NCI-H1105 (cell line): ENCODE measurements around the gene ANKRD17.

Source experiments
- DNase-seq: peaks from one replicate; lab custom pipeline; 2025; lab: John Stamatoyannopoulos, UW

Gene ANKRD17

DNA sequence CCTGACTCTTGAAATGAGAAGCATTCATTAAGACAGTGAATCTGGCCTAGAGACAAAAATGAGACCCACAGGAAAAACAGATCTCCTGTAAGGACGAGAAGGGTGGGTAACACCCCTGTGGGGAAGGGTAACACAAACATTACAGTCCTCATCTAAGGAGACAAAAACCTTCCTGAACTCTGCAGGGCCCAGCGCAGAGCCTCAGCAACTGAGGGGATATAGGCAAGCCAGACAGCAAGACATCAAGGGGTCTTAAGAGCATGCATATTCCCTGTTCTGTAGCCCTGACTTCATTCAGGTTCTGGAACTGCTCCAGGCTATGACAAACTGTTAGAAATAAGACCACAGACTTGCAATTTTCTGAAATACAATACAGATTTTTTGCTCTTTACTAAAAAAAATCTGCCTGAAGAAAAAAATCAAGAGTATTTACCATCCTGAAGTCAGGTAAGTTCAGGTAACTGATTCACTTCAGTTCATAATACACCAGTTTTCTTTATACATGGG is 204.6 kb downstream of the ANKRD17 start:
- no peak for DNase-seq

DNA sequence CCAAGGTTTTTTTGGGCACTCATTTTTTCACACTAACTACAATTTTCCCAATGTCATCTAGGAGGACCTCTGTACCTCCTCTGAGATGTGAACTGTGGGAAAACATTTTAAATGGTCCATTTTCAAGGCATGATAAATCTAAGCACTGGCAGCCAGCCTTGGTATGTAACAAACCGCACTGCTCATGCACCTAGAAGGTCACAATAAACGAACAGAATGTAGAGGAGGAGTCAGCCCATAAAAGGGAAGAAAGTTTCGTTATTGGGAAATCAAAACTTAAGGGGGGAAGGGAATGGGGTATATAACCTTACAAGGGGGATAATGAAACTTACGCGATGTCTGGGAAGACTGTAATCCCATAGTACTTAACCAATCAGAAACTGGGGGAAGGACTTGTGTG is 205.5 kb downstream of the ANKRD17 start:
- no peak for DNase-seq

DNA sequence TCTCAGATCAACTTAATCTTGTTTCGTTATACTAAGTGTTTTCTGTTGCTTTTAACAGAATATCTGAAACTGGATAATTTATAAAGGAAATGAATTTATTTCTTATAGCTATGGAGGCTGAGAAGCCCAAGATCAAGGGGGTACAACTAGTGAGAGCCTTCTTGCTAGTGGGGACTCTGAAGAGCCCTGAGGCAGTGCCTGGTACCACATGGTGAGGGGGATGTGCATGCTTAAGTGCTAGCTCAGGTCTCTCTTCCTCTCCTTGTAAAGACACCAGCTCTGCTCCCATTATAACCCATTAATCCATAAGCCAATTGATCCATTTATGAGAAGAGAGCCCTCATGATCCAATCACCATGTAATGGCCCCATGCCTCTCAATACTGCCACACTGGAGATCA is 207.0 kb downstream of the ANKRD17 start:
- no peak for DNase-seq

DNA sequence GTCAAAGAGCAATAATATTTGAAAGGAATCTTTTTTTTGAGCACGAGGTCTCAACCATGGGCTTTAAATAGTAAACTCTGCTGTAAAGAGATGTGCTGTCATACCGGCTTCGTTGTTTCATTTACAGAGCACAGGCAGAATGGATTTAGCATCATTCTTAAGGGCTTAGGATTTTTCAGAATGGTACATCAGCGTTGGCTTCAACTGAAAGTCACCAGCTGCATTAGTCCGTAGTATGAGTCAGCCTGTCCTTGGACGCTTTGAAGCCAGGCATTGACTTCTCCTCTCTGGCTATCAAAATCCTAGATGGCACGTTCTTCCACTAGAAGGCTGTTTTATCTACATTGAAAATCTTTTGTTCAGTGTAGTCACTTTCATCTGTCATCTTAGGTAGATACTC is 212.7 kb downstream of the ANKRD17 start:
- DNase-seq = no peak

DNA sequence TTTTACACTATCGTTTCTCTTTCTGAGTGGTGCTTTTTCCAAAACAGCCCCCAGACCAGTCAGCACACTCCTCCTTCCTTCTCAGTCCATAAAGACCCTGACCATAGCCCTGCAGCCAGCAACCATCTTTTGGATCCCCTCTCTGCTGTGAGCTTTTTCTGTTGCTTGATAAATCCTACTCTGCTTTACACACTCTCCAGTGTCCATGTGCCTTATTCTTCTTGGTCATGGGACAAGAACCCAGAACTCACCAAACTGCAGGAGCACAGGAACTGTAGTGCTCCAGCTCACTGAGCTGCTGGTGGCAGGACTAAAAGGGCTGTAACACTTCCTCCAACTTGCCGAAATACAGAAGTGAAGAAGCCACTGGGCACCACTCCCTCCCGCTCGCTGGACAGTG is 221.5 kb downstream of the ANKRD17 start:
- no peak for DNase-seq

DNA sequence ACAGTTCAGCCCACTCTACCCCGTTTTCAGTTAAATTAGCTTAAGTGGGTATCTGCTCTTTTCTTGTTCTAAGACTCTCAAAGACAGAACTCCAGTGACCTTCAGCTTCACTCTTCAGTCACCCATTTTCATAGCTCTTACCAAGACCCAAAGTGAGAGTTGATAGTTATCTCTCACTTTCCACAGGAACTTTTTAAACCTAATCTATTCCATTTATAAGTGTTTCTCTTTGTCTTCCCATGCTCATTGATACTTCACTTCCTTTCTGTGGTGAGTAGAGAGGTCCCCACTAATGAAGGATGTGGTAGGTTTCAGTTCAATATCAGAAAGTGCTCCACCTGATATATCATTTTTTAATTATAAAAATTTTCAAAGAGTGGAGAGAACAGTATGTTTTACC is 222.5 kb downstream of the ANKRD17 start:
- DNase-seq = no peak

DNA sequence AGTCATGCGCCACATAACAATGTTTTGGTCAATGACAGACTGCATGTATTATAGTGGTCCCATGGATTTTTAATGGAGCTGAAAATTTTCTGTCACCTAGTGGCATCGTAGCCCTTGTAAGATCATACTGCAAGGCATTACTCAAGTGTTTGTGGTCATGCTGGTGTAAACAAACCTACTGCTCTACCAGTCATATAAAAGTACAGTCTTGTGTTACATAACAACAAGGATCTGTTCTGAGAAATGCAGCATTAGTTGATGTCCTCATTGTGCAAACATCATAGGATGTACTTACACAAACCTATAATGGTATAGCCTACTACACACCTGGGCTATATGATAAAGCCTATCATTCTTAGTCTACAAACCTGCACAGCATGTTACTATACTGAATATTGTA is 223.7 kb downstream of the ANKRD17 start:
- no peak for DNase-seq

DNA sequence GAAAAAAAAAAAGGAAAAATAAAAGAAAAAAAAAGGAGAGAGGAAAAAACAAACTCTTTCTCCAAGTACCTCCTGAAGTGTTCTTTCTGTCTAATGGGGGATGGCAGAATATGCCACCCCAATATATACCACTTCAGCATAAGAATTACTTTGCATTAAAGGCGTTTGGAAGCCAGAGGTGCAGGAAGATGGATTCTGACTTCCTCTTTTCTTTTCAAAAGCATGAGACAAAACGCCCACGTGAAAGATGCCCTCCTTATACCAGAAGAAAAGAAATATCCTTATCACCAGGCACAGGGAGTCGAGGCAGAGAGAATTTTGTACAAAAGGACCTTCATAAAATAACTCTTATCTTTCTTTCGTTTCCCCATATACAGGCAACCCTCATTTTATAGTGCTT is 230.0 kb downstream of the ANKRD17 start:
- no peak for DNase-seq
